Stimulated activated CD8-positive, alpha-beta memory T cell treated with anti-CD3 and anti-CD28 coated beads, Interleukin-7, amount 100 ng/mL, for 48 hours (primary cell): ENCODE measurements around the gene SMAD7.

Experiments
- DNase-seq, 2 donors: peaks; one replicate each; pipeline ENCODE4 v3.0.0-alpha.2; 2020; ENCODE audit warnings: low read depth in 1 of 2; ENCODE audit errors: extremely low read depth in 1 of 2

The SMAD7 gene

DNA sequence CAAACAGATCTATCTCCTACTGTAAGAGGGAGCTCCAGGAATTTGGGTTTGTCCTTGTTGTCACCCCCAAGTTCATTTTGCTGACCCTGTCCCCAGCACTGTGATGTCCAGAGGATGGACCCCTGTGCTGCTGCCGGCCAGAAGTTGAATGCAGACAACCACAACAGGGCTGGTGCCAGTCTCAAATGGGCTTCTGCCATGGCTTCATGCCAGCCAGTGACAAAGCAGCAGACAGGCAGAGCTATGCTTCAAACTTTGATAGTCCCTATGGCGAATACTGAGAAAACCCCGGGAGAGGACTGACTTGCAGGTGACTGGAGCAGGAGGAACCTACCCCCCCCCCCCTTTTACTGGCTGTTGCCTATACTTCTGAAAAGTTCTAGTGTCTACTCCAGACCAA lies 3.2 kb downstream of the SMAD7 start:
- no peak for DNase-seq

DNA sequence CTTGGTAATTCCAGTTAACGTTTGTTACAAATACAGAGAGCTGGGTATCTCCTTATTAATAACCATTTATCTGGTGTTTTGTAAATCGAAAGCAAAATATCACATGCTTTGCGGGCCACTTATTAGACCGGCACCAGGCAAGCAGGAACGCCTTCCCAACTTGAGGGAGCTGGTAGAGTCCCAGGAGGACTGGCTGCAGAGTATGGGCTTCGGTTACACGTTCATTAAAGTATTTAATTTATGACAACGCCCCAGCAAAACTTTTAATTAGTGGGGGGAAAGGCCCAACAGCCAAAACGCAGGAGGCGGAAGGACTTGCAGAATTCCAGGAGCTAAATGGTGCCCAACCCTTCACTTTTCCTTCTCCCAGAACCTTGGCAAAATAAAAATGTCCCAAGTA lies 3.7 kb downstream of the SMAD7 start:
- no peak for DNase-seq

DNA sequence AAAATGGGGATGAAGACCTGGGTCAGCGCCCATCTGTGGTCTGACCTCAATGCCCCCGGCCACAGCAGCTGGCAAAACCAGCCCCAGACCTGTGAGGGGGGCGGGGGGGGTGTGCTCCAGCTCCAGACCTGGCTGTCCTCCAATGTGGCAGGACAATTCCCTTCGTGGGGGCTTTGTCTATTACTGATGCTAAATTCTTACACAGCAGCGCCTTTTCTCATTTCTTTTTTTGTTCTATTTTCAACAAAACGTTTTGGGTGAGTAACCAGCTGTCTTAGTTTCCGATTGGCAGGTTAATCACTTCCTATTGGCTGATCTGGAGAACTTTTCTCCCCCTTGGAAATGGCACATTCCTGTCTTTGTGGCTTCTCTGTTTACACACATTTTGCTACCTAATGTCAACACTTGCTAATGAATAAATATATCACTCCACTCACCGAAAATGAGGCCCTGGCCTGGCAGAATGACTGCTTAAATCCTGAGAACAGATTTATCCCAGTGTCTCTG lies 4.4 kb downstream of the SMAD7 start:
- no peak for DNase-seq

DNA sequence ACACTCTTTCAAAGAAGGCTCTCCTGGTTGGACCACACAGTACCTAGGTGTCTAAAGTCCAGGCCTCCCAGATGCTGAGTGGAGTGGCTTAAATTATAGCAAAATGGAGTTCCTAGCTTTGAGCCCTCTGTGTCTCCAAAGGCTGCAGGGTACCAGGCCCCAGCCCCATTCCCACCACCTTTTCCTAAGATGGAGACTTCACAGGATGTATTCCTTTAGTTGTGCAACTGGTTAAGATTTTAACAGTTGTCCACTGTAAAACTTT lies 4.9 kb downstream of the SMAD7 start:
- no peak for DNase-seq

DNA sequence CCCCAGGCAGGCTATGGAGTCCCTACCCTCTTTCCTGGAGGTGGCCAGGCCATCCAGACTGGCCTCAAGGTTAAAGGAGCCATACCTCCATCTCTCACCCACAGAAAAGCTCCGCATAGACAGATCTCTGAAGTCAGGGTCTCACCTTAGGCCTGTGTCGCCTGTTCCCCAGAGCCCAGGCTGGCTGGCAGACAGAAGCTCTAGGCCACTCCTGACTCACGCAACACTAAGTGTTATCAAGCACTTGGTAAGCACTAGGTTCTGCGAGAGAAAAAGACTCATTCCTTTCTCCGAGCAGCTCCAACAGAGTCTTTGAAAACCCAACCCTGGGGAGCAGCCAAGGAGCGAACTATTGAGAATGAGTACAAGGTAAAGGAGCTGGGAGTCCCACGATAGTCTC lies 6.1 kb downstream of the SMAD7 start:
- no peak for DNase-seq

DNA sequence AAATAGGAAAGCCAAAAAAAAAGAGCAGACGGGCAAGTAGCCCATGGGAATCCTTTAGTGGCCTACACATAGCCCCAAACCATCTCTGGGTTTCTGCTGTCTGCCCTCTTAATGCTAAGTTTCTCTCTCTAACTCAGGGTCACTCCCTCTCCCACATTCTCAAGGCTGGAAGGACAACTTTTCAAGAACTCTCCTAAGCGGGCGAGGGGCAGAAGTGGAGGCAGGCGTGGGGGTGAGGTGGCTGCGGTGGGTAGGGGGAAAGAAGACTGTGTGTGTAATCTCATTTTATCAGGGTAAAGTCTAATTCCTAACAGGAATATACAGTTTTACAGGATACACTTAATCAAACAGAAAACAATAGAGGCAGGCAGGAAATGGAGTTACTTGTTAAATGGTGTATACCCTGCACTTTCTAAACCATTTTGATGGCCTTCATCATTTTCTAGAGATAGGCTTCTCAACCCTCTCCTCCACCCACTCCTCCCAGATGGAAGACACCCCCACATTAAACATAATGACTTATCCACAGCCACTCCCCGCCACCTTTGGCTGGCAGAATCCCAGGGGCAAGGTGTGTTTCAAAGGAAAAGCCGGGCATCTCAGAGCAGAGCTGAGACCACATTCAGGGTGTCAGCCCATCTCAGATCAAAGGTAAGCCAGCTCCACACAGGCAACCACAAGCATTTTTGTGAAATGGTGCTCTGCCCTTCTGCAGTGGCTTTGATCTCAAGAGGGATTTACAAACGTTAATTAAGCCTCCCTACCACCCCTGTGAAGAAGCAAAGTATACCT lies 6.8 kb downstream of the SMAD7 start:
- DNase-seq, result no peak

DNA sequence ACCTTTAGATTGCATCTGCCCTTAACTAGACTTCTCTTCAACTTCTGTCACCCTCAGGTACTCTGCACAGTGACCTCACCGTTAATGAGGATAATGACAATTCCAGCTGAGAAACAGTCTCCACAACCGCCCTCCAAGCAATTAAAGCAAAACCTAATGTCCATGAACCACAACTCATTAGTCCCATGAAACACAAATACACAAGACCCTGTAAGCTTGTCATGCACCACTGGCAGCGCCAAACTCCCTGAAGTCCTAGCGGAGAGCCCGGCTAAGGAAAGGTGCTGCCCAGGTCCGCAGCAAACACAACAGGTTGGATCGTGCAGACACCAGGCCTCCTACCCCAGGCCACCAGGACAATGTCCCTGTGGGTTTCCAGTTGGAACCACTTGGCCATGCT lies 7.4 kb downstream of the SMAD7 start:
- no peak for DNase-seq

DNA sequence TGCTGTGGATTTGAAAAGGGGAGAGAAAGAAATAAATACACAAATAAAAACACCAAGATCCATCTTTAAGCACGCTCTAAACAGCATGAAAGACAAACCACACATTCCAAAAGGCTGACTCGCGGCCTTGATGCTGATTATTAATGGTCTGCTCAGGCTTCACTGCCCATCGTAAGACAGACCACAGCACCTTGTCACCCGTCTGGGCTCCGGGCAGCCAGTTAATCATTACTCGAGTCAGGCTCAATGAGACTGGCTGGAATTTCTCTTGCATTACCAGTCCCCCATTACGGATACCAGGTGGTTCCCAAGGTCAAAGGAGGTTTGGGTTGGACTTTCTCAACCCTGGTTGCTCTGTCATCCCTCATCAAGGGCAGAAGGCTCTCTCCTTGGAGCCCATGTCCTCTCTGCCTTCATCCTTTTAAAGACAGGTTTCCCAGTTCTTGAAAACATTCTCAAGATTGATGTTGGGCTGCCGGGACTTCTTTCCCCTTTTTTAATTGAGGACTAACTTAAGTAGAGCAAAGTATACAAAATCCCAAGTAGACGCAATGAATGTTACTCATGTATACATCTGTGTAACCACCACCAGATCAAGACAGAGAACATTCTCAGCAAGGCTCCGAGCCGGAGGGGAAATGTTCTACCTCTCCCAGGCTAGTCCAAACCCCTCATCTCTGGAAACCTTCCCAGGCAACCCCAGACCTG lies 8.1 kb downstream of the SMAD7 start:
- DNase-seq, result no peak

DNA sequence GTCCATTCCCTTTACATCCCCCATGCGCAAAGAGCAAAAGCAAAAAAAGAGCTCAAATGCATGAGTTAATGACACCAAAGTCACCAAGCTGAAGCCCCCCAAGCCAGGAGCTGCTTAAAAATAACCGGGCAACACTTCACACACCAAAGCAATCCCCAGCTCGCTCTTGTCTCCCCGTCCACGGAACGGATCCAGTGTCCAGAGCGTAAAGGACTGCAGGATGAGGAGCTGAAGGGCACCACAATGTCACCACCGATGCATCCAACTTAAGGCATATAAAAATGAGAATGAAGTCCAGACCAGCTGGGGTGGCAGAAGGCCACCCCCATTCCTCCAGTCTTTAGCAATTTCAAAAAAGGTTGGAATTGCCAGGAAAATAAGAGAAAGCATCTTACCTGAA lies 8.7 kb downstream of the SMAD7 start:
- no peak for DNase-seq

DNA sequence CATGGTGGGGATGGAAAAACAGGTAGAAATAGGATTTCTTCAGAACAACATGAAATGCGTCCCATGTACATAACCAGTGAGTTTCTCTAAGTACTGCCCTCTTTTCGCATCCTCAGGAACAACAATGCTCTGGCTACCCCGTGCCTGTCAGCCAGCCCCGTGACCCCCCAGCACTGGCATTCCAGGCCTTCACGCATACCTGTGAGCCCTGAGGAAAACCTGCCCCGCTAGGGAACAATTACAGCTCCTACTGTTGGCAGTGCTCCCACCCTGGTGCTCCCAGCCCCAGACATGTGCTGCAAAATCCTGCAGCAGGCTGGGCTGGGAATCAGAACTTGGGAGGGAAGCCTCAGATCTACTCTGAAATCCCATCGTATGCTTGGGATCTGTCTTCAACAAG lies 9.1 kb downstream of the SMAD7 start:
- DNase-seq, result no peak

DNA sequence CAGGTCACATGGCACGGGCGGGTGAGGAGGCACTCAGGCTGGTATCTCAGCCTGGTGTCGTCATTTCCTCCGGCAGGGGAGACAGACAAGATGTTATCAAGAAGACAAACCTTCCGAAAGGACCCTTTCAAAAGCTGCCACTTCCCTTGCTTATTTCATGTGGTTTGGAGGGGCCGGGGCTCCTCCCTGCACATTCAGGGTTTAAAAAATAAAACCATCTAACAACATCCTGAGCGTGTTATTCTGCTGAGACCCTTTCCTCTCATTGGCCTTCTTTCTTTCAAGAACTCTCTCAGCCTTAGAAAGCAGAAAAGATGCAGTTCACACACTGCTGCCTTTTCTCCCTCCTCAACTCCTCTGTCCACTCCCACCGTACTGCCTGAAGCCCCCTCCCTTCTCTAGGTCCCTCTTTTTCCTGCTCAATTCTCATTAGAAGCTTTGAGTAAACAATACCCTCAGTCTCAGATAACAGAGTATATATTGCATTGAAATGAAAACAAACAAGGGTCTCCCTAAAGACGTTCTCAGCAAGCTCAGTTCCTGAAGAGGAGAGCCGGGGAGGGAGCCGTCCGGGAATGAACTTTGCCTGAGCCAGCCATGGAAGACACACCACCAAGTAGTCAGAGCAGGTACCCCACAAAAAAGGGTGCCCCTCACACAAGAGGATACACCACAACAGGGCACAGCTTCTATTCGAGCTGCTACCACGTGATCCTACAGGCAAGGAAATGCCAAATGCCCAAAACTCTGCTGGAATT lies 9.7 kb downstream of the SMAD7 start:
- DNase-seq, result peak in 1 of 2 donors; percentile 75

DNA sequence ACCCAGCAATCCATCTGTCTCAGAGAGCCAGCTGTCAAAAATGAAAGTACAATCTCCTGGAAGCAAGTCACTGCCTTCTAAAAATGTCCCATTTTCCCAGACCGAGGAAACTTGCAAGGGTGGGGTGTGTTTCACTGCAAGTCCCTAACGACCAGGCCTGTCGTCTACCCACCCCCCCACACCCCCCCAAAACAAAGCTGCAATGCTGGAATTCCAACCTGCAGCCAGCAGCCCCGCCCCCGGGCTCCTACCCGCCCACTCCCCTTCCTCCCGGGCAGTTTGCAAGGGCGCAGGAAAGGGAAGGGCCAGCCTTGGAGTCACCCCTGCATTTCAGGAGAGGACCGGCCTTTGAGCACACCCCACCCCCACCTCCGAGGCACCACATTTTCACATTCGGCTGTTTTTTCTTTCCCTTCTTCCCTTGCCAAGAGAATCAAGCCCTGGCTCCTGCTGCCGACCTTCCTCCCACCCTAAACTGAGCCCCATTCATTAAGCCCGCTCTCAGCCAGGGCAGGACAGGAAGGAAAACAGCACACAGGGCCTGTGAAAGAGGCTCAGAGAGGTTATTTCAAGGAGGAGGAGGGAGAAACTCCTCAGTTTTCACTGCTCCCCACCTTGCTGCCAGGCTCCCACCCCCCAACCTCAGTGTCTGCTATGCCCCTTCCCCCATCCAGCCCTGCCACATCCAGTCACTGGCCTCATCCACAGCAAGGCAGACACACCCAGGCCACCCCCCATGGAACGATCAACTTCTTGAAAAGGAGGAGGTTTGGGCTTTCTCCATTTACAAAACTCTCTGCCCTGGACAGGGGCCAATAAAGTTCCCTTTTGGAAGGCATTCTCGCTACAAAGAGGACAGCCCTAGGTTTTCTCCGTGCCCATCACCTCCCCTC lies 11.3 kb downstream of the SMAD7 start:
- DNase-seq, result no peak

DNA sequence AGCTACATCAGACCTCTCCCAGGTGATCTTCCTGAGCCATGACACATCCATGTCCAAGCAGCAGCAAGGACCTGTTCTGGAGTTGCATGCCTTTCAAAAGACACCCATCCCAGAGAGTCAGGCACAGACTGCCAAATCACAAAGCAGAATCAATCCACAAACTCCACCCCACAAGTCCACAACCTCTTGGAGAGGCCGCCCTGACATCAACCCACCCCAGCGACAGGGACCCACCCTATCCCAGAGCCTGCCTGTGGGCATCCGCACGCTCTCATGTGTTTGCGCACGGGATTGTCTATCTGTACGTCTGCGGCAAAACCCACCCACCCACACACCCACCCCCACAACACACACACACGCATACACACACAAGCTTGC lies 11.9 kb downstream of the SMAD7 start:
- no peak for DNase-seq

DNA sequence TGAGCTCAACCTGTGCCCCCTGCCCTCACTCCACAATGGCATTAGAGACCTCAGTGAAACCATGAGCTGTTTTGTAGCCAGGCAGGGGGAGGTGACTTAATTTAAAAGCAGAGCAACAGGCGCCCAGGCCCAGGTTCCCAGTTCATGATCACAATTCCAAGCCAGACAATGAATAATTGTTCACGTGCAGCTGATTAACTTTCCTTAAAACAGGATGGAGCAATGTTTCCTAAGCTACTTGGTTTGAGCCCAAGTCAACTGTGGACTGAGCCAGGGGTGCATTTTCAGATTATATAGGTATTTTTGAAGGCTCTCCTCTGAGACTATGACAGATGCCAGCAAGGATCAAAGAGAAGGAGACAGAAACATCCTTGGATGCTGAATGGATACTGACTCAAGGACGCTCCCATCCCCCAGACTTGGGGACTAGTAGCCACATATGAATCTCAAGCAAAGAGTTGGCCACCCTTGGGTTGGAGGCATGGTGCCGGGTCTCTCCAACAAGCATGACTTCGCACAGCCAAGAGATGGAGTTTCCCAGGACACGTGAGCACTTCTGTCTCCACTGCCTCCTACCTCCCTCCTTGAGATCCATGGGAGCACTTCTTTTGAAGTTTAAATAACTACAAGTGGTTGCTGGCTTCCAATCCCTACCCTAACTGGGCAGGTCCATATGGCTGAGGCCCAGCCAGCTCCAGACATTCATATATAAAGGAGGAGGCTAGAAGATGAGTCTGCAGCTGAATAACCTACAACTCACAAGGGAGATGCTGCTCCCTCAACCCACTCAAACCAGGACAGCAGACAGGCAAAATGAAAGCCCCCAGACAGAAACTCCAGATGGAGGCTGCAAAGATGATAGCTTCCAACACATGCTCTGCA lies 12.7 kb downstream of the SMAD7 start:
- DNase-seq, result no peak

DNA sequence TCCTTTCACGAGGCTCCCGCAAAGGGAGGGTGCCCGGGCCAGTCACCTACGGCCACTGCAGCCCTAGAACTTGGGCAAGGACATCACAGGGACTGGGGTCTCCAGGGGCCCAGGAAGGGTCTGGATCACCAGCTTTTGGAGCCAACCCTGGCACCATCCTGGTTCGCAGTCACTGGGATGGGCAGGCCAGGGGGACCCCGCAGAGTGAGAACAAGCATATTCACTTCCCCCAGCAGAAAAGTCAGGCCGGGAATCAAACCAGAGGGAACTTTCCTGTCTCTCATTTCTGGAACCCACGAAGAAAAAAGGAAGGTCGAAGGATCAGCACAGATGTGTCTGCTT lies 15.4 kb downstream of the SMAD7 start:
- DNase-seq, result no peak

DNA sequence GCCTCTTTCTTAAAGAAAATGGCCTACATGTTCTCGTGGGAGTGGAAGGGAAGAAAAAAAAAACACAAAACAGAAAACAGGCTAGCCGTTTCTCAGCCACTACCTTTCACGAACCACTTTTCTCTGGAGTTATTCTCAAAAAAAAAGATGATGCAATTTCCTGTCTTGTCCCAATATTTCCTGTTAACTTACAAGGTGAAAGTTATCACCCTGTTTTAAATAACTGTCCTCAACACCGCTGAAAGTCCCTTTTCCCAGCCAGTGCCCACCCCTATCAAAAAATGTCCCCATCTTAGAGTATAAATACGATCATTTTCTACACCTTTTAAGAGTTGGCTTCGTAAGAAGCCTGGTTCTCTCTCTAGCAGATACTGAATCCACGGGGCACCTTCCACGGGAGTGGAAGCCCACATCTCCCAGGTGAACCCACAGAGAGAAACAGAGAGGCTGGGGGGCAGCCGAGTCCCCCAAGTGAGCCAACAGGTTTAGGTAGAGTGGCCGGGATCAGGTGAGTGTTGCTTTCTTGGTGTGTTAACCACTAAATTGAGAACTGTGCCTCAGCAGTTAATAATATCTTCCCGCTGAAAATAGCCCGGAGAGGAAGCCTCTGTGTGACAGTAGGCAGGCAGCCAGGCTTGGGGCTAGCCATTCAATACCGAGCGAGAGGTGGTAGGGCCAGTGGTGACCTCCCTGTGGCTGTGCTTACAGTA lies 15.9 kb downstream of the SMAD7 start:
- DNase-seq, result no peak

DNA sequence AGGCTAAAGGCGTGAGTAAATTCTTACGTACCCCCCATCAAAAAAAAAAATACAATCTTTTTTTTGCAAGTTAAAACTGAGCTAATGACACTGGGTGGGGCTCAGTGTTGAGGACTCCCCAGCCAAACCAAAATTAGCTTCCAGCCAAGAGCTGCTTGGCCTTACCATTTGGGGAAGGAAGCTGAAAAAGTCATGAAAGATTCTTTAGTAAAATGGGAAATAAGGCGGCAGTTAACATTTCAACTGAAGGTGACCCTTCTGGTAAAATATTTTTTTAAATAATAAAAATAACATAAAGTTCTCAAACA lies 16.4 kb downstream of the SMAD7 start:
- no peak for DNase-seq

DNA sequence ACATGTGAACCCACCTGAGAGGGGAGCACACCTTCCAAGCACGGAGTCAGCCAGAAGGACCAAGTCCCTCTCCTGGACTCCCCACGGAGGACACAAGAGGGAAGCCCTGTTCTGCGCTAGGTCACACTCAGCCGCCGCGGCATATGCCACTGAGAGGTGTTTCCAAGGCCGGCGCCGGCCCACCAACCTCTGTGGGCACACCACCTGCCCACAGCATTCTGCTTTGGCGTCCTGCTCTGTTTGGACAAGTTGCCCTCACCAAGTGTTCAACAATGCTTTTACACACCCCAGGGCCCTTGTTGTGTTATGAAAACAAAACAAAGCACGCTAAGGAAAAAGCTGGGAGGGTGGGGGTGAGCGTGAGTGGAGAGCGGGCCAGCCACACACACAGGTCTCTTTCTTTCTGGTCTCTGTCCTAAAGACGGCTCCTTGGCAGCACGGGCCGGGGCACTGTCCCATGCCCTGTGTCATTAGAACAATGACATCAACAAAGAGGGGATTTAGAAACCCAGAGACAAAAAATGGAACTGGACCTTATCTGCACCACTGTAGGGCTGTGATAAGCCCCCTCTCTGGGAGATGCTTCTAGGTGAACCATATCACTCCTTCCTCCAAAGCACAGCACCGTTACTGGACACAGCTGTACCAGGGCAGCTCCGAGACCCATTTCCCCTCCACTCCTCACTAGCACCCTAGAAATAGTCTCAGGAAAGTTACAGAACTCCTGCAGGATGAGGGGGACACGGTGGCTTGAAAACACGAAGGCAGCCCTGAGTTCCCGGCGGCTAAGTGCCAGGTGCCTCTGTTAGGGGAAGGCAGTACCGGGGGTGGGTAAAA lies 17.0 kb downstream of the SMAD7 start:
- no peak for DNase-seq
